Activated B cell treated with CpG ODN at 0.5 μM for 24 hours (primary cell): Measurements from ENCODE around the gene PRXL2B. TPM values are rescaled to one million over a fixed set of nuclear protein-coding genes. Genes with fewer than 3 reads are reported as not detected.

Experiments
- ATAC-seq: fragments of 200-7000 bp; cut with Tn5 transposase; one replicate; pipeline ENCODE4 v1.10.0; 2021; ENCODE audit warnings: low read depth, mild to moderate bottlenecking, moderate library complexity
- CTCF ChIA-PET: fragments of 350-600 bp; sonication (Branson Sonifier 250); formaldehyde crosslinking; loops from one replicate; lab custom pipeline; 2021; ENCODE audit warnings: antibody characterized with exemption; lab: Charles Lee
- POLR2A ChIA-PET: fragments of 350-600 bp; sonication (Branson Sonifier 250); formaldehyde crosslinking; loops from one replicate; lab custom pipeline; 2021; ENCODE audit warnings: antibody characterized with exemption; lab: Charles Lee
- DNase-seq: peaks from one replicate; pipeline ENCODE4 v3.0.0; 2022
- H3K27ac Mint-ChIP-seq: one replicate; pipeline ENCODE4 v1.8.0; 2020; ENCODE audit warnings: mixed read lengths
- H3K27me3 Mint-ChIP-seq: one replicate; pipeline ENCODE4 v1.8.0; 2021; ENCODE audit warnings: mixed read lengths
- H3K36me3 Mint-ChIP-seq: one replicate; pipeline ENCODE4 v1.8.0; 2021; ENCODE audit warnings: low read depth, mixed read lengths
- H3K4me1 Mint-ChIP-seq: one replicate; pipeline ENCODE4 v1.8.0; 2021; ENCODE audit warnings: mixed read lengths
- H3K4me3 Mint-ChIP-seq: one replicate; pipeline ENCODE4 v1.8.0; 2020; ENCODE audit warnings: mild to moderate bottlenecking, mixed read lengths
- H3K9me3 Mint-ChIP-seq: one replicate; pipeline ENCODE4 v1.8.0; 2020; ENCODE audit warnings: mixed read lengths
- CTCF ChIP-seq: fragments of 200-600 bp; IDR thresholded peaks from one replicate; pipeline ENCODE4 v1.8.0; 2022; ENCODE audit warnings: antibody characterized with exemption, mild to moderate bottlenecking
- intact Hi-C: fragments of 100-400 bp; cut with micrococcal nuclease; formaldehyde crosslinking; loops from one replicate; pipeline ENCODE4 v1.15.1; 2024
- total RNA-seq: library from RNA; stranded (reverse); gene quantifications from 2 replicates; pipeline ENCODE4 v1.2.3, GENCODE V29; 2022

Gene PRXL2B
- total RNA-seq, 1 donor from 2014 or later = 12.6 TPM

- DNase-seq = no peak
- intact Hi-C loops = no loop called here
These were observed 47.2 kb upstream of the PRXL2B start for GRCh38 chr1:2539312-2539907.

GRCh38 chr1:2540816-2541492, 45.6 kb upstream of the PRXL2B start:
- Mint-ChIP-seq H3K9me3 (no peaks in the 10 kb centered on the region), H3K4me1 (peaks cover 2% of the 10 kb centered on the region), H3K27me3 (peaks cover 6% of the 10 kb centered on the region), H3K36me3 (no peaks in the 10 kb centered on the region), H3K27ac (no peak overlapping the region), H3K4me3 (no peak overlapping the region)
- CTCF ChIA-PET = no interaction called here
- DNase-seq (no peak), ATAC-seq (no peak)
- intact Hi-C loops = no loop called here
- POLR2A ChIA-PET = interaction anchor here (0.6 to 1.4 kb wide), 4 partner anchors 15 to 45 kb away, joined by 3 to 5 read pairs (median 3); partner anchors contain the start of genes PANK4 and PRXL2B
- no peak for TF ChIP-seq CTCF

More at GRCh38 chr1:2539312-2539907, 47.2 kb upstream of the PRXL2B start:
- TF ChIP-seq CTCF = no peak
- H3K27ac Mint-ChIP-seq = no peak overlapping the region
- no peaks in the 10 kb centered on the region for H3K36me3 Mint-ChIP-seq
- H3K9me3 Mint-ChIP-seq = no peaks in the 10 kb centered on the region
- POLR2A ChIA-PET = interaction anchor here (1.1 kb wide), 1 partner anchor 13 kb away, joined by 4 read pairs; the partner anchor contains the start of gene PANK4
- peak; percentile 77 for ATAC-seq
- peaks cover 2% of the 10 kb centered on the region for H3K4me1 Mint-ChIP-seq
- CTCF ChIA-PET = no interaction called here
- no peak overlapping the region for H3K4me3 Mint-ChIP-seq
- peaks cover 8% of the 10 kb centered on the region for H3K27me3 Mint-ChIP-seq

GRCh38 chr1:2541619-2542245, 44.8 kb upstream of the PRXL2B start:
- Mint-ChIP-seq H3K4me3 (no peak overlapping the region), H3K27me3 (peaks cover 6% of the 10 kb centered on the region), H3K27ac (no peak overlapping the region), H3K9me3 (no peaks in the 10 kb centered on the region), H3K36me3 (no peaks in the 10 kb centered on the region), H3K4me1 (peaks cover 2% of the 10 kb centered on the region)
- intact Hi-C loops = no loop called here
- DNase-seq (no peak), ATAC-seq (no peak)
- CTCF ChIA-PET = no interaction called here
- POLR2A ChIA-PET = interaction anchor here (0.6 to 1.6 kb wide), 3 partner anchors 16 to 44 kb away, joined by 3 to 8 read pairs (median 5); partner anchors contain the start of genes PANK4 and PRXL2B
- no peak for TF ChIP-seq CTCF

GRCh38 chr1:2542246-2542915, 44.2 kb upstream of the PRXL2B start:
- intact Hi-C loops = no loop called here
- Mint-ChIP-seq H3K36me3 (no peaks in the 10 kb centered on the region), H3K4me3 (no peak overlapping the region), H3K27ac (no peak overlapping the region), H3K4me1 (peaks cover 7% of the 10 kb centered on the region), H3K9me3 (no peaks in the 10 kb centered on the region), H3K27me3 (peaks cover 6% of the 10 kb centered on the region)
- no peak for DNase-seq
- CTCF ChIA-PET = no interaction called here
- no peak for TF ChIP-seq CTCF
- POLR2A ChIA-PET = interaction anchor here (1.6 kb wide), 1 partner anchor 16 kb away, joined by 8 read pairs; the partner anchor contains the start of gene PANK4
- no peak for ATAC-seq
